ENCODE results near the gene ZNF467.

The ZNF467 gene

DNA sequence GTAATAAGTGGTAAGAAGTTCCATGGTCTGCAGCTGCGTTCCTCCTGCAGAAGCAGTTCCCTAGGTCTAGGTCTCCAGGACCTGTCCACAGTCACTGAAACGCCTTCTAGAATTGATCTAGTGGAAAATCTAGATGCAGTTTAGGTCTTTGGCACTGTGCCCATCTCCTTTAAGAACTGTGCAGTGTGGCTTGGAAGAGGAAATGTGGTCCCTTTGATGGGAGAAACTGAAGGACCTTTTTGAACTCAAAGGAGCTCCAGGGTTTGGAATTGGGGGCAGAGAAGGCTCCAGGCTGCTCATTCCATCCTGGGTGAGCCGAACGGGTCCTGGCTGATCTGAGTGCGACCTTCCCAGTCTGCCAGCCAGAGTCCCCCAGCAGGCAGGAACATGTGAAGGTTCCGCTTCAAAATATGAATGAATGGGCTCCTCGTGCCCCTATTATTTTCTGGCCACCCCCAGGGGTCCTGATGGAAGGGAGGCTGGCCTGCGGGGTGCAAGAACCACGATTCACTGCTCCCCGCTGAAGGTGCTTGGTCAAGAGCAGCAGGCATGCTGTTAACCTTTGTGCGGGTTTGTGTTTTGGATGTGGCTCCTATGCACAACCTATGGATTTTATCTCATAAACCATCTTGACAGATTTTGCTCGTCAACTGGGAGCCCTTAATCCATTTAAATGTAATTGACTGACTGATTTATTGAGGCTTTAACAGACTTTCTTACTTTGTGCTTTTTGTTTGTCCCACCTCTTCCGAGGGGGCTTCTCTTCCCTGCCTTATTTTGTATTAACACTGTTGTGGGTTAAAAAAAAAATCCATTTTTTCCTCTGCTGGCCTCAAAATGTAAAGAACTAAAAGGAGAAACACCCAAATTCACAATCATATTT, 36.7 kb downstream of the ZNF467 start:
- DNase-seq, result no peak

DNA sequence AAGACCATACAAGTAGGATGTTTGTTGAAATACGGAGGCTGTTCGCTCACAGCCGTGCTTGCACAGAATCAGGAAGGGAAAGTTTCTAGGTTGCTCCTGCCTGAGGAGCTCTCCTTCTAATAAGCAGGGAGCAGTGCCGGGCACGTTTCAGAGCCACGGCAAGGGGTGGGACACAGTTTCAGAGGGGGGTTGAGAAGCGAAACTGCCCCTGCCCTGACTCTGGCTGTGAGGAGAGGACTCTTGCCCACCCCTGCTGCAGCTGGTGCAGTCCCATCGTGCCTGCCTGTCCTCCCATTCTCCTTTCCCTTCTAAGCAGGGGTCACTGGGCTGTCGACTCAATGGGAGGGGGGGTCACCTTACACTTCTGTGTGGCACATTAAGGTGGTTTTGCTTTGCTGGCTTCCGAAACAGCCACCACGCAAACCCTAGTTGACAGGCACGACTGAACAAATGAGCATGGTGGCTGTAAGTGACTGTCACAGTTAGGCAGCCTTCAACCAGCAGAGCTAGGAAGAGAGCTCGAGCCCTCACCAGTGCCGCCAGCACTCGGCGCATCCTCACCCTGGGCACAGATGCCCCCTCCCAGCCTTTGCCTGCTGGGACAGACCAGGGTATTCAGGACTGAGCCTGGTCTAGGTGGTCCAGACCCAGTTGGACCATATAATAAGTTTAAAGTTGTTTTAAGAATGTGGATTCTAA, 37.5 kb downstream of the ZNF467 start:
- no peak for DNase-seq

DNA sequence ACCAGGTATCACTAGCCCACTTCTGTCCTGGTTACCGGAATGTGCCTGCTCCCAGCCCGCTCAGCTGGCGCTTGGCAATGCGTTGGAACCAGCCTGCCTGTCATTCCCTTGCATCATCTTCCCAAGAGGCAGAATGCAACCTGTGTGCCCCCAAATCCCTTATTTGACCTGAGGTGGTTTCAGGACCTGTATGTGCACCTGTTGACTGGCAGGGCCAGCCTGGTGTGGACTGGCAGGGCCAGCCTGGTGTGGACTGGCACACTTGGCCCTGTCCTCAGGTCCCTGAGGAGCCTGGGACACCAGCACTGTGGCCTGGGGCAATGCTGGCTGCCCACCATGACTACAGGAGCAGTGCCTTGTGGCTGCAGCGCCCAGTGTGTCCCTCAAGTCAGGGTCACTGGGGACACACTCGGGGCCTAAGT, 38.2 kb downstream of the ZNF467 start:
- no peak for DNase-seq

DNA sequence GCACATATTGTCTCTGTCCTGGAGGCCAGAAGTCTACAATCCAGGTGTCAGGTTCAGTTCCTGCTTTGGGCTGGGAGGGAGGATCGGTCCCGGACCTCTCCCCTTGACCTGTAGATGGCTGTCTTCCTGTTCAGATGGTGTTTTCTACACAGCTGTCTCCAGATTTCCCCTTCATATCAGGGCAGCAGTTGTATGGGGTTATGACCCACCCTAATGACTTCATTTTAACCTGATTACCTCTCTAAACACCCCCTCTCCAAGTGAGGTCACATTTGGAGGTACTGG, 38.7 kb downstream of the ZNF467 start:
- DNase-seq, result no peak

DNA sequence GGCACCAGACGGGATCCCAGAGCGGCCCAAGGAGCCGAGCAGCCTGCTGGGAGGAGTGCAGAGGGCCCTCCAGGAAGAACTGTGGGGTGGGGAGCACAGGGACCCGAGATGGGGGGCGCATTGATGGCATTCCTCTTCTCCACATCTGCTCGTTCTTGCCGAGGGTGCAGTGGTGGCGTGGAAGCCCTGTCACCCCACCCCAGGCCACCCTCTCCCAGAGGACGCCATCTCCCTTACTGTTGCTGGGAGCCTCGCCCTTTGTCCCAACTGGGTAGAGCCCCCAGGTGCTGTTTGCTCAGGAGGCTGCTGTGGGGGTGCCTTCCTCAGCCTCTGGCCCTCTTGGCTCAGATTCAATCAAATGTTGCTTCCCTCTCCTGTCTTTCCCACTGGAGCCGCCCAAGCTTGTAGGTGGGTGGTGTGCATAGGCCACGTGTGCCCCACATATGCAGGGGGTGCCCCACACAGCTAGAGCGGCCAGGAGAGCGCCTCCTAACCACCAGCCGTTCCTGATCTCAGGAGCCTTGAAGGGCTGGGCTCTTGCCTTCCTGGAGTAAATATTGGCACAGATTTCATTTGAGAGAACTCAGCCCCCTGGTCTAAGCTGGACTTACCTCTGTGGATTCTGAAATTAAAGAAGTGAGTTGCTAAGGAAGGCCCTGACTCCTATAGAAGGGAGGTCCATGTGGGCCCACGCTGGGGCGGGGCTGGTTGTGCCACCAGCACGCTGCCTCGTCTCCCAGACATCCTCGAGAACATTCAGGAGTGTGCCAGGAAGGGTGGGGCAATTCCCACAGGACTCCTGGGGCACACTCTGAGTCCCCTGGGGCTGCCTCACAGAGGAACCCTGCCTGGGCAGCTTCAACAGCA, 39.2 kb downstream of the ZNF467 start:
- no peak for DNase-seq

DNA sequence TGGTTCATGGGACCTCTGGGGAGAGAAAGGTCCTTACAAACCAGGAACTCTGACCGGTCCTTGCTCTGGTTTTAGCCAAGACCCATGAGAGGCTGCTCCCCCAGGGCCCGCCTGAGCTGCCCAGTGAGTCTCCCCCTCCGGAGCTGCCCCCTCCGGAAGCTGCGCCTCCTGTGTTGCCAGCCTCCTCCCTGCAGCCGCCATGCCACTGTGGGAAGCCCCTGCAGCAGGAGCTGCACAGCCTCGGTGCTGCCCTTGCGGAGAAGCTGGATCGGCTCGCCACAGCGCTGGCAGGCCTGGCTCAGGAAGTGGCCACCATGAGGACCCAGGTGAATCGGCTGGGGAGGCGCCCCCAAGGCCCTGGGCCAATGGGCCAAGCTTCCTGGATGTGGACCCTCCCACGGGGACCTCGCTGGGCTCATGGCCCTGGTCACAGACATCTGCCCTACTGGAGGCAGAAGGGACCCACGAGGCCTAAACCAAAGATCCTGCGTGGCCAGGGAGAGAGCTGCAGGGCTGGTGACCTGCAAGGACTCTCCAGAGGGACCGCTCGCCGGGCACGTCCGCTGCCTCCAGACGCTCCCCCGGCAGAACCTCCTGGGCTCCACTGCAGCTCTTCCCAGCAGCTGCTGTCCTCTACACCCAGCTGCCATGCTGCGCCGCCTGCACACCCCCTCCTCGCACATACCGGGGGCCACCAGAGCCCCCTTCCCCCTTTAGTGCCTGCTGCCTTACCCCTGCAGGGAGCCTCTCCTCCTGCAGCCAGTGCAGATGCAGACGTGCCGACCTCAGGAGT, 40.1 kb downstream of the ZNF467 start:
- DNase-seq, result no peak

DNA sequence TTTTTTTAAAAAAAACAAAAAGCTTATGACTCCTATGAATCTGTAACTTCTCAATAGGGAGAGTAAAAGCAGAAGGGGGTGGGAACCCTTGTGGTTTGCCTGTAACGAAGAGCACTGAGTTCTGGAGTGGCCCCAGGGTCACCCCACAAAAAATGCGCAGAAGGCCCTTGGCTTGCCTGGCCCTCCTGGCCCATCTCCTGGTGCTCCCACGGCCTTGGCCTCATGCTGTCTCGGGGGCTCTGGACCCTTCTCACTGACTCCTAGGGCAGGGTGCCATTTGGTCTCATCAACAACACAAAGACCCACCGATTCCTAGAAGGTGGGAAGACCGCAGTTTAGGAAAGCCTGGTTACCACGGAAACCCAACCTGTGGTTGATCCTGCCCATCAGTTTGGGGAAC, 40.8 kb downstream of the ZNF467 start:
- DNase-seq, result no peak

DNA sequence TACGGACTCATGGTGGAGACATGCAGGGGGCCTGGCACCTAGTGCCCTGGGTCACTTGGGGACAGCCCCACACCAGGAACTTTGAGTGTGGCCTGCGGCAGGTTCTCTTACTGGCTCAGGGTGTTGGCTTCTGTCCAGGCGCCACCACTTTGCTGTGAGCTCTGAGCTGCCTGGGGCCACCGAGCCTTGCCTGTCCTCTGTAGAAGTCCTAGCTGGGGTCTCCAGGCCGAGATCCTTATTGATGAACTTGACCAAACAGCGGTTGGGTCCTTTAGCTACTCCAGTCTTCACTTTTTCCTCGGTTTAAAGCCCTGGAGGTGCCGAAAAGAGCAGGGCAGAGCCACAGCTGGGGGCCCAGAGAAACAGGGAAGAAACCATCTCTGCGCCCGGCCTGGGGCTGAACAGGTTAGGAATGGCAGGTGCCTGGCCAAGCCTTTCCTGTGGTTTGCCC, 41.3 kb downstream of the ZNF467 start:
- DNase-seq, result no peak

DNA sequence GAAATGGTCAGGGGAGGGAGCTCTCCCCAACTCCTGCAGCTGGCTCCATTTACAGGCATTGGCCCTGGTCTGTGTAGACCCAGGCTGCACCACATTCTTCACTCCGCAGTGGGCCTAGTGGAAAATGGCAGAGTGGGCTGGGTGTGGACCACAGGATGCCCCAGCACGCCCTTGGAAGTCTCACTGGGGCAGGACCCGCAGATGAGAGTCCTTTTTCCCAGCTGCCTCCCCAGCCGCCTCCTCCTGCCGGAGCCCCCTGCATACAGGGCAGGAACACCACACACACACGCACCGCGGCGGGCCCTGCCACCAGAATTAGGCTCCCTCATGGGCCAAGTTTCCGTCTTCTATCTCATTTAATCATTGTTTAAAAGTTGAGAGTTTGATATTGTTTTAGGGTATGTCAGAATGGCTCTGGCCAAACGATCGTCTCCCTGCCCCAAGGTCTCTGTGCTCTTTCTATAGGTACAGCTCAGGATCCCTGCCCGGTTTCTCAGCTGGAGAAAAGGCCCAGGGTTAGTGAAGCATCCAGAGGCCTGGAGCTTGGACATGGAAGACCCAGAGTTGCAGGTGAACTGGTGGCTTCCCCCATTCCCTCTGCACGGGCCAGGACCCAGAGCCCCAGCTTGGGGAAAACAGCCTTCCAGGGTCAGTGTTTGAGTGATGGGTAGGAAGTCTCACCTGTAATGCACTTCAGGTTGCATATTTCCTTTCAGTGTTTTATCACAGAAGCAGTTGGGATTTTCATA, 42.0 kb downstream of the ZNF467 start:
- DNase-seq, result no peak

DNA sequence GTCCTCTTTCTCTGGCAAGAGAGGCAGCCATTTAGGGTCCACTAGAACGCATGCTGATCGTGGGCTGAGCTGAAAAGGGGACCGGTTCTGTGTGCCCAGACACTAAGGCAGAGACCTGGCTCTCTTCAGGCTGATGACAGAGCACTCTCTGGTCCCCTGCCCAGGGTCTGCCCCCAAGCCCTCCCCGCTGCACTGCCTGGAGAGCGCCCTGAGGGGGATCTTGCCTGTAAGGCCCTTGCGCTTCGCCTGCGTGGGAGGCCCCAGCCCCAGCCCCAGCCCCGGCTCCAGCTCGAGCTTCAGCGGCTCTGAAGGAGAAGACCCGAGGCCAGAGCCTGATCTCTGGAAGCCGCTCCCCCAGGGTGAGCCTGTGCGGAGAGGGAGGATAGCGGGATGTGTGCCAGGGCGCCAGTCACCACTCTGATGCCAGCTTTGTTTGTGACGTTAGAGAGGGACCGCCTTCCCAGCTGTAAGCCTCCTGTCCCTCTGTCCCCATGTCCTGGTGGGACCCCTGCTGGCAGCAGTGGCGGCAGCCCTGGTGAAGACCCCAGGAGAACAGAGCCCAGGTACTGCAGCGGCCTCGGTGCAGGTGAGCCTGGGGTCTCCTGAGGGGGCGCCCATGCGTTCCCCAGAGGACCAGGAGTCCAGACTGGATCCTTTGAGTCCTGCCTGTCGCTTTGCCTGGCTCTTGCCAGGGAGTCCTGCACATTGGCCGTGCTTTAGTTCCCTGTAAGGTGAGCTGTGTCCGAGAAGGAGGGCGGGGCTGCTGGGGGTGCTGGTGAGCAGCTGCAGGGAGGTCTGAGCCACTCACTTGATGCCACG, 43.2 kb downstream of the ZNF467 start:
- no peak for DNase-seq

DNA sequence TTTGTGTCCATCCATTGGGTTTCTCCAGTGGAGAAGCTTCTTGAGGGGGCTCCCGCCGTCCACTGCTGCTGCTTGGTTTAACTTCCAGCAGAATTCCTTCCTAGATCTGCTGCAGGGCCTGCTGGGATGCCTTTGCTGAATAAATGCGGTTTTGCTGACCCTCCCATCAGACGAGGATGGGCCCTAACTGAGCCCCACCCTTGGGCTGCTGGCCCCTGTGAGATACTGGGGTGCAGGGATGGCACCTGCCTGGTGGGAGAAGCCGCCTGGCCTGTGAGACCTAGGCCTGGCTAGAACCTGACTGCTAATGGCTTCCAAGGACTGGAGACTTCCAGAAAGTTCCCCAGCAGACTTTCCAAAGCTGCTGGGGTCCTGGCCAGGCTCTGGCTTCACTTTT, 43.8 kb downstream of the ZNF467 start:
- no peak for DNase-seq

DNA sequence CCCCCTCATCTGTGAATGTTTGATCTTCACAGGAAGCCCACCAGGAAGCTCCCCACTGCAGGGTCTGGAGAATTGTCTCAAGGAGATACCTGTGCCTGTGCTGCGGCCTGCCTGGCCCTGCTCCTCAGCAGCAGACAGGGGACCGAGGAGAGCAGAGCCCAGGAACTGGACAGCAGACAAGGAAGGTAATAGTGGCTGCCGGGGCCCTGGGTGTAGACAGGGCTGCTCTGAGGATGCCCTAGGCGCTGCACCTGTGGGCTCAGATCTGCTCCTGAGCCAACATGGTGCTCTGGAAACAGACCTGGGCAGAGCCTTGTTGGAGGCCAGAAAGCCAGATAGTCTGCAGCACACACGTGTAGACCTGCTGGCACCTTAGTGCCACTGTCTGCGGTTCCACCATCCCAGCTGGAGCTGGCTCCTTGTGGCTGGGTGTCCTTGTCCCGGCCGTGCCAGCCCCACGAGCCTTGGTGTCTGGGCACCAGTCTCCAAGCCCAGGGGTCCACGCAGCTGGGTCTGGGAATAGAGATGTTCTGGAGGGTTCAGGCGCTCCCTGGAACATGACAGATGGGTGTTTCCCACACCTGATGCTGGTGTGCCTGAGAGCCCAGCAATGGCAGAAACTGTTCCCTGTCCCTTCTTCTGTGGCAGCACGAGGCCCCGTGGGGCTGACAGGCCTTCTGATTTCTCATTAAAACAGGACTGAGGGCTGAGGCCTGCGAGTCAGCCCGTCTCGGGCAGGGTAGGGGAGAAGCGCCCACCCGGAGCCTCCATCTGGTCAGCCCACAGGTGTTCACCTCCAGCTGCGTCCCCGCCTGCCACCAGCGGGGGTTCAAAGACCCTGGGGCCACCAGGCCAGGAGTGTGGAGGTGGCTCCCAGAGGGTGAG, 44.7 kb downstream of the ZNF467 start:
- DNase-seq, result no peak

DNA sequence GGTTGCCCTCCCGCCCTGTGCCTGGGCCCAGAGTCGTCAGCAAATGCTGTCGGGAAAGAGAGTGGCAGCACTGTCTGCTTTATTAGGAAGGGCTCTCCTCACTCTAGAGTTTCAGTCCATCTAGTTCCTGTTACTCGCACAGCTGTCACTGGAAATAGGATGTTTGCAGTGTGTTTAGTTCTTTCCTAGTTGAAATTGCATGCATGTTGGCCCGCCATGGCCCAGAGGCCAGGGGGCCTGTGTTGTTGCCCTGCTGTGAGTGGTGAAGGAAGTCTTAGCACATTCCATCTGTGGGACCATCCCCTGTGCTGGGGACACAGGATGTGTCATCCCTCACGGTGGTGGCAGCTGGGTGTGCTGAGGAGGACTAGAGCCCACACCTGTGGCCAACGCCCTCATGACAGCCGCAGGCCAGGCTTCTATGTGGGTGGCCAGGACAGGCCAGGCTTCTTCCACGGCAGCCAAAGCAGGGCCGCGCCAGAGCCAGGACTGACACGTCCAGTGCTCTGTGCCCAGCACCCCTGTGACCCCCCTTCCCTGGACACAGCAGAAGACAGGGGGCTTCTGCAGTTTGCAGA, 45.4 kb downstream of the ZNF467 start:
- no peak for DNase-seq

DNA sequence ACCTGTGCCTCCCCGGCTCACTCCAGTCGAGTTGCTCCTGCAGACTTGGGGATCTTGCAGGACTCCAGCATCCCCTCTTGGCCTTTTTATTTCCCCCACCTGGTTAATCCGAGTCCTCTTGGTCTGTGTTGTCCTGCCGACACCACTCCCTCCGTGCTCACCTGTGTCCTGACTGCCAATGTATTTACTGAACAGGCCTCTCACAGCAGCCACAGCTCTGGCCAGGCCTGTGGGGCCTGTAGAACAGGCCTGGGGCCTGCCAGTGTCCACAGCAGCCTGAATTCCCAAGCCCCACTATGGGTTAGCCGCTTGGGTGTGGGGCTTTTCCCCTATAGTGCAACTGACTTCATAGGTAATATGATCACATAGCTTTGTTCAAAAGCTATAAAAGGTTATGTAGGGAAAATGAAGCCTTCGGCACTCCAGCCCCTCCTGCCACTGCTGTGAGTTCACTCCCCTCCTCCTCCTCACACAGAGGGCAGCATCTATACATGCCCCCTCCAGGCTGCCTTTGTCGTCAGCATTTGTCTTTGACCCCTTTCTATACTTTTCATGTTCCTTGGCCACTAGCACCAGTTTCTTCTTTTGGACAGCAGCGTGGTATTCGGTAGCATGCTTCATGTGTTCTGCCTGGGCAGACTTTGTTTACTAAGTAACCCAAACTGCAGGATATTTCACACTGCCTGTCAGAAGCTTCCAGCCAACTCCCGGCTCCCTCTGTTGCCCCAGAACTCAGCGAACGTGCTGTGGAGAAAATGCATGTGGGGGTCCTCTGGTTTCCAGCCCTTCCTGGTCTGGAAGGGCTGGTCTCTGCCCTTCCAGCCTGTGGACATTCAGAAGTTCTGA, 46.1 kb downstream of the ZNF467 start:
- DNase-seq, result no peak

DNA sequence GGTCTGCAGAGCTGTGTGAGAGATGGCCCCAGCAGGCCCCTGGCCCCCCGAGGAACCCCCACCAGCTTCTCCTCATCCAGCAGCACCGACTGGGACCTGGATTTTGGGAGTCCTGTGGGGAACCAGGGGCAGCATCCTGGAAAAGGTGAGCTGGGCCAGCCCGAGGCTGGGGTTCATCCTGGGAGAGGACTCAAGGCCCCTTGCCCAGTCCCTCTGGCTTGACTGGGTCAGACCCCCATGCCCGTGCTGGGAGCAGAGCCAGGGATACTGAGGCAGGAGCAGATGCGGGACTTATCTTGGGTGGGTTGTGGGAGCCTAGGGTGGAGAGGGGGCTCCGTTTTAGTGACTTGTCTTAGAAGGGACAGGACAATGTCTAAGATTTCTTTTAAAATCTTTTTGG, 47.5 kb downstream of the ZNF467 start:
- no peak for DNase-seq

DNA sequence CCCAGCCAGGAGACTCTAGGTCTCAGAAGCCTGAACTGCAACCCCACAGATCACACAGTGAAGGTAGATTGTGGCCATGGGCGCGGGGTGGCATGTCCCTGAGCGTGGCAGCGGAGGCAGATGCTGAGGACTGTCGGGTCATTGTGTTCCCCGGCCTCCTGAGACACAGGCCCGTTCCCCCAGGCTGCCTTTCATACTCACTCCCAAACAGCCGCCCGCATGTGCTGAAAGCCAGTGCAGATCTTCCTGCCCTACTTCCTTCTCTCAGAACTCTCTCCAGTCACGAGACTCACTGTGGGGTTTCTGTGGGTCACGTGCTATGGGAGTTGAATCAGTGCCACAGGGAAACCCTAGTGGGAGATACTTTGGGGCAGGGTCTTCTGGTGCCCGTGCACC, 48.0 kb downstream of the ZNF467 start:
- DNase-seq, result no peak

DNA sequence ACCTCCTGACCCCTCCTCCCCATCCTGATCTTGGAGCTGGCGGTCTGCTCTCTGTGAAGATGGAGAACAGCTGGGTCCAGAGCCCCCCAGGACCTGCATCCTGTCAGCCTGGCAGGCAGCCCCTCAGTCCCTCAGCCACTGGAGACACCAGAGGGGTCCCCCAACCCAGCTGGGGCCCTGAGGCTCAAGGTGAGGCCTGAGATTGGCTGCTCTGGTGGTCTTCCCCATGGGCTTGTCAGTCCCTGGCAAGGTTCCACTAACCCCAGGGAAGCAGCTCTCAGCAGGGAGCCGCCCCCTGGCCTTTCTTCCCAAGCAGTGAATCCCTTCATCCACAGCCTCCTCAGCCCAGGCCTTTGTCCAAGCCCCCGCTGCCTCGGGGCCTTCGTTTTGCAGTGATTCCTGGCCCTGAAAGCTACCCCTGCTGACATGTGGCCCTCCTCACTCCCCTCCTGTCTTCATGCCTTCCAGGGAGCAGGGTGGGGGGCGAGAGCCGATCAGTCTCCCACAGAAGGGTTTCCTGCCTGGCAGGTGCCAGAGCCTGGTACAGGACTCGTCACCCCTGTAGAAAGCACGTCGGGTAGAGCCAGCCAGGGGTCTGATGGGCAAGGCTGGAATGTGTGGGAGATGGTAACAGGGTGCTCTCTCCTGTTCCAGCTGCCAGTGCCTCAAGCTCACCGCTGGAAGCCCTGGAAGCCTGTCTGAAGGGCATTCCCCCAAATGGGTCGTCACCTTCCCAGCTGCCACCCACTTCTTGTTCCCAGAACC, 48.5 kb downstream of the ZNF467 start:
- DNase-seq, result no peak

All from 8988T (cell line).